ENCODE measurements around the gene TSC22D1.

Gene TSC22D1

DNA sequence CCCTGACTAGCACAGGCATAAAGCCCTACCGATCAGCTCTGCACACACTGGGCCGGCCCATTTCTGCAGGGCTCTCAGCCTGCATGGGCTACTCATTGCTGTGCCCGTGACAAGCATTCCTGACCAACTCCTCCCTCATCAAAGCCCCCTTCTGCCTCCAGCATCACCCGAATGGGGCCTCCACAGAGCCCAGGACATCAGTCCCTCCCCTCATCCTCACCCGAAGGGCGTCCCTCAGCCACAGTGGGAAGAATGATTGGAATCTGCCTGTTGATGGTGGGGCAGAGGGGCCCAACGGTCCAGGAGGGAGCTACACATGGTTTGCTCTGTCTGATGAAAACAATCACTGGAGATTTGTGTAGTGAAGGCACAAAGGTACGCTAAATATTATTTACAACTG lies 158.7 kb downstream of the TSC22D1 start:
- in situ Hi-C loops (cut with MboI; ENCODE audit: low sequenced_read_pairs, unreplicated experiment) = no loop called here
- no peak for DNase-seq (ENCODE audit: low spot score)
- TF ChIP-seq, protein P1, sequence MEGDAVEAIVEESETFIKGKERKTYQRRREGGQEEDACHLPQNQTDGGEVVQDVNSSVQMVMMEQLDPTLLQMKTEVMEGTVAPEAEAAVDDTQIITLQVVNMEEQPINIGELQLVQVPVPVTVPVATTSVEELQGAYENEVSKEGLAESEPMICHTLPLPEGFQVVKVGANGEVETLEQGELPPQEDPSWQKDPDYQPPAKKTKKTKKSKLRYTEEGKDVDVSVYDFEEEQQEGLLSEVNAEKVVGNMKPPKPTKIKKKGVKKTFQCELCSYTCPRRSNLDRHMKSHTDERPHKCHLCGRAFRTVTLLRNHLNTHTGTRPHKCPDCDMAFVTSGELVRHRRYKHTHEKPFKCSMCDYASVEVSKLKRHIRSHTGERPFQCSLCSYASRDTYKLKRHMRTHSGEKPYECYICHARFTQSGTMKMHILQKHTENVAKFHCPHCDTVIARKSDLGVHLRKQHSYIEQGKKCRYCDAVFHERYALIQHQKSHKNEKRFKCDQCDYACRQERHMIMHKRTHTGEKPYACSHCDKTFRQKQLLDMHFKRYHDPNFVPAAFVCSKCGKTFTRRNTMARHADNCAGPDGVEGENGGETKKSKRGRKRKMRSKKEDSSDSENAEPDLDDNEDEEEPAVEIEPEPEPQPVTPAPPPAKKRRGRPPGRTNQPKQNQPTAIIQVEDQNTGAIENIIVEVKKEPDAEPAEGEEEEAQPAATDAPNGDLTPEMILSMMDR (IDR thresholded peaks at IDR 0.05; ENCODE audit: borderline replicate concordance, control extremely low read depth, extremely low read depth, insufficient read depth, missing control alignments) = no peak

DNA sequence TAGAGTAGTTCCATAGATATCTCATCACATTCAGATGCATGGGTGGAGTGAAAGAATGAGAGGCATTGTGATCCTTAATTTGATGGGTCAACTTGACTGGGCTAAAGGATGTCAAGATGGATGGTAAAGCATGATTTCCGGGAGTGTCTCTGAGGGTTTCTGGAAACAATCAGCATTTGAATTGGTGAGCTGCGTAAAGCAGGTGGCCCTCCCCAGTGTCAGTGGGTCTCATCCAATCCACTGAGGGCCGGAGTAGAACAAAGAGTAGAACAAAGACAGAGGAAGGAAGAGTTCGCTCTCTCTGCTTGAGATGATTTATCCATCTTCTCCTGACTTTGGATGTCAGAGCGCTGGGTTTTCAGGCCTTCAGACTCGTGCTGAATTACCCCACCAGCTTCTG lies 159.4 kb downstream of the TSC22D1 start:
- no peak for DNase-seq (ENCODE audit: low spot score)
- in situ Hi-C loops (cut with MboI; ENCODE audit: low sequenced_read_pairs, unreplicated experiment) = no loop called here
- TF ChIP-seq, protein P1 (IDR thresholded peaks at IDR 0.05; ENCODE audit: borderline replicate concordance, control extremely low read depth, extremely low read depth, insufficient read depth, missing control alignments) = no peak

DNA sequence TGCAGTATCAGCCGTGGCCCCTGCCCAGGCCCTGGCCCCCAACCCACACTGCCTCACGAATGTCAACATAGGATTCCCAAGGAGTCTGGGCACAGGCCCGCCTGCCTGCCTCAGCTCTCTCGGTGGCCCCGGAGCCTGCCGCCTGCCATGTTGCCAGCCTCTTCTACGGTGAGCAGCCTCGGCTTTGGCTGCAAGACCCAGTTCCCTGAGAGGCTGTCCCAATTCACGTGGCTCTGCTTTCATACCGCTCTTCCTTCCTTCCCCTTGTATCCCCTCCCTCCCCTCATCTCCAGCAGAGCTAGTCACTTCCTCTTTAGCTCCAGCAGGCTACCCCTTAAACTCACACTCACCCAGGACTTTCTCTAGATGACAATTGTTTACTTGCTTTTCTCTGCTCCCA lies 159.8 kb downstream of the TSC22D1 start:
- no peak for DNase-seq (ENCODE audit: low spot score)
- in situ Hi-C loops (cut with MboI; ENCODE audit: low sequenced_read_pairs, unreplicated experiment) = no loop called here
- TF ChIP-seq, protein P1 (IDR thresholded peaks at IDR 0.05; ENCODE audit: borderline replicate concordance, control extremely low read depth, extremely low read depth, insufficient read depth, missing control alignments) = no peak

DNA sequence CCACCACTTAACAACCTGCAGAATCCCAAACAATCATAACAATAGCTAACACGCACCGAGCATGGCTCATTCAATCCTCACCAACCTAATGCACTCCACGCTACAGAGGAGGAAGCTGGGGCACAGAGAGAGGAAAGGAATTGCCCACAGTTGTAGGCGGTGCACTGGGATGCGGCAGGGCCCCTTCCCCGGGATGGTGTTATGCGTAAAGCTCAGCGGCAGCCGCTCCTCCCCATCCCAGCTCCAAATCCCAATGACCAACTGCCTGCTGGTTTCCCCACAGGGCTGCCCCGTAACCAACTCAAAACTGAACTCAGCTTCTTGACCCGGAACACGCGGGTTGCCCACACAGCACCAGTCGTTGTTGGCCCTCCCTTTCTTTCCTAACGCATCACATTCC lies 160.3 kb downstream of the TSC22D1 start:
- TF ChIP-seq, protein P1 (IDR thresholded peaks at IDR 0.05; ENCODE audit: borderline replicate concordance, control extremely low read depth, extremely low read depth, insufficient read depth, missing control alignments) = no peak
- DNase-seq (ENCODE audit: low spot score) = no peak
- in situ Hi-C loops (cut with MboI; ENCODE audit: low sequenced_read_pairs, unreplicated experiment) = no loop called here

DNA sequence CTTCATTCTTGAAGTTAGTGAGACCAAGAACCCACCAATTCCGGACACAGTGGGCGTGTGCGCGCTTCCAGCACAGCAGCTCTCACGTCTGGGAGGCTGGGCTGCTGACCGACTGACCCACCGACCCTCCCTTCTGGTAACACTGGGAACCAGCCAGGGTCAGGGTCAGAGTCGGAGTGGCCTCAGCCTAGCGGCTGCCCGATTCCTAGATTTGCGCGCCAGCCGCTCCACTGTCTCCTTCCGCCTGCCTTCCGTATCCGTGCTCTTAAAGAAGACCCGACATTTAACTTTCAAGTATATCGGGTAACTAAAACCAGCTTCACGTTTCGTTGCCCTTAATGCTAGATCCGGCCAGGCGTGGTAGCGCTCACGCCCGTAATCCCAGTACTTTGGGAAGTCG lies 161.4 kb downstream of the TSC22D1 start:
- TF ChIP-seq, protein P1 (IDR thresholded peaks at IDR 0.05; ENCODE audit: borderline replicate concordance, control extremely low read depth, extremely low read depth, insufficient read depth, missing control alignments) = no peak
- no peak for DNase-seq (ENCODE audit: low spot score)
- in situ Hi-C loops (cut with MboI; ENCODE audit: low sequenced_read_pairs, unreplicated experiment) = no loop called here

DNA sequence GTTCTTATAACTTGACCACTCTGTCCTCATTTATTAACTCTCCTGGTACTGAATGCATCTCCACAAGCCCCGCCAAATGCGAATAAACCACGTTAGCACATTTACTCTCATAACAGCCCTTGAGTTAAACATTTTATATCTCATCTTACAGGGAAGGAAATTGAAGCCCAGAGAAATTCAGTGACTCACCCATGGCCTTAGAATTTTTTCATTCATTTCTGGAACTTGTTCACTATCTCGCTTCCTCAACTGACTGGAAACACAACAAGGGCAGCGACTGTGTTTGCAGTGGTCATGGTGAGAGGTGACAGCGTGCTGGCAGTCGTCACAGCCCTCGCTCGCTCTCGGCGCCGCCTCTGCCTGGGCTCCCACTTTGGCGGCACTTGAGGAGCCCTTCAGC lies 163.0 kb downstream of the TSC22D1 start:
- DNase-seq (ENCODE audit: low spot score) = no peak
- TF ChIP-seq, protein P1 (IDR thresholded peaks at IDR 0.05; ENCODE audit: borderline replicate concordance, control extremely low read depth, extremely low read depth, insufficient read depth, missing control alignments) = no peak
- in situ Hi-C loops (cut with MboI; ENCODE audit: low sequenced_read_pairs, unreplicated experiment) = no loop called here

Data from GM13976 (cell line).